A172 (cell line): ENCODE results near the gene MROH9. TPM values are rescaled to one million over a fixed set of nuclear protein-coding genes. Genes with fewer than 3 reads are reported as not detected.

Source experiments
- DNase-seq: peaks from one replicate; pipeline ENCODE4 v3.0.0-alpha.2; 2015; ENCODE audit warnings: low spot score
- total RNA-seq: library from RNA; depleted of rRNA; stranded (reverse); fragments of >200 nt; shearing (Covaris generic); gene quantifications from 2 replicates; pipeline ENCODE4 v1.2.3, GENCODE V29; 2014; rRNA removed

MROH9 gene
- total RNA-seq, 1 experiment from 2014 or later, result not detected

DNA sequence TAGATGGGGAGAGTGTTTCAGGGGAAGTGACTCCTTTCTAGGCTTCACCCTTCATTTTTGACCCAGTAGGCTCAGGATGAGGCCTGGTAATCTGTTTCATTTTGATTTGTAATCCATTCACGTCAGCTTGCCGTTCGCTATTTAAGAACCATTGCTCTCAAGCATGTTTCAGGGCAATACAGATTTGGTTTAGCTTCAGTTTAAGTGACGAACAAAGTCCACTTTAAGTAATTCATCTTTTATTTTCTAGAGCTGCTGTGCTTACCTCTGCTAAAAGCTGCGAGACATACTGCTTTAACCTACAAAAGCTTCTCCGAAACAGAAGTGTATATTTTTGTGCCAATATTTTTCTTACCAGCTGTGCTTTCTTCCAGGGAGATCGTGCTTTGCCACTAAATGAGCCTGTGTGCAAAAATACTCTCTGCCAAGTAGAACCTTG, 146.4 kb downstream of the MROH9 start:
- DNase-seq, result no peak

DNA sequence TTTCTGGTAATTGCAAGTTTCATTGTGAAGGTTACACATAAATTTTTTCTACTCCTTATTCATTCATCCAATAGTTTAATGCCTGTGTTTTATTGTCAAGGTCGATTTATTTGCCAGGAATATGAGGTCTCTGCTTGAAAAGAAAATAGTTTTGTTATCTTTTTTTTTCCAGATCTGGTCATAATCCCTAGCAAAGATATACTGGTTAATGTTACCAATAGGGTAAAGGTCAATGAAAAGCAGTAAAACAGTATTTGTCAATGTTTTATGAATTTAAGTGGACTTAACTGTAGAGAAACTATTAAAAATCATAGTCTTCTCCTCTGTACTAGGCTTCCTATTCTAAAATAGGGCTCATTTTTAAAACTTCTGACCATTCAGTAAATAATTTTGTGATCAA, 147.3 kb downstream of the MROH9 start:
- no peak for DNase-seq

GRCh38 chr1:171083222-171083621, 147.9 kb downstream of the MROH9 start:
- DNase-seq, result no peak

DNA sequence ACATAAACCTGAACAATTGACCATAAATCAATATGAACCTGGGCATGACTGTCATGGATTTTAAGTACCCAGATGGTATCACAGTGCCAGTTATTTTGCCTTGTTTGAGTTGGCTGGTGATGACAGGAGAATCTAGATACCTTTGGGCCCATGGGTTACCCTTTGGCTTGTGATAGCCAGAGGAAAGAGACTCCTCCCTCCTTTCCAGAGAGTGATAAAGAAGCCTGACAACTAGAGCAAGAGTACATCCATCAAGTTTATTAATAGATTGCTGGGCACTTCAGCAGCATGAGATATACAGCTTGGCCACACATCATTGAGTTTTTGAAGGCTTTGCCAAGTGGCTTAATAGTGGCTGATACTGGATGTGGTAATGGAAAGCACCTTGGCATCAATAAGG, 148.8 kb downstream of the MROH9 start:
- DNase-seq, result no peak

- DNase-seq, result no peak
These were observed 149.5 kb downstream of the MROH9 start for GRCh38 chr1:171084870-171085269.

- DNase-seq, result no peak
These were observed 152.6 kb downstream of the MROH9 start for GRCh38 chr1:171087896-171088295.

GRCh38 chr1:171090604-171091003, 155.3 kb downstream of the MROH9 start, which contains the start of gene FMO3:
TSS of gene FMO3 (plus strand) at chr1:171090905. CDS start at chr1:171092659, 1,754 bp downstream.
- peak; percentile 13 for DNase-seq

- no peak for DNase-seq
These were observed 168.5 kb downstream of the MROH9 start for GRCh38 chr1:171103862-171104261.

DNA sequence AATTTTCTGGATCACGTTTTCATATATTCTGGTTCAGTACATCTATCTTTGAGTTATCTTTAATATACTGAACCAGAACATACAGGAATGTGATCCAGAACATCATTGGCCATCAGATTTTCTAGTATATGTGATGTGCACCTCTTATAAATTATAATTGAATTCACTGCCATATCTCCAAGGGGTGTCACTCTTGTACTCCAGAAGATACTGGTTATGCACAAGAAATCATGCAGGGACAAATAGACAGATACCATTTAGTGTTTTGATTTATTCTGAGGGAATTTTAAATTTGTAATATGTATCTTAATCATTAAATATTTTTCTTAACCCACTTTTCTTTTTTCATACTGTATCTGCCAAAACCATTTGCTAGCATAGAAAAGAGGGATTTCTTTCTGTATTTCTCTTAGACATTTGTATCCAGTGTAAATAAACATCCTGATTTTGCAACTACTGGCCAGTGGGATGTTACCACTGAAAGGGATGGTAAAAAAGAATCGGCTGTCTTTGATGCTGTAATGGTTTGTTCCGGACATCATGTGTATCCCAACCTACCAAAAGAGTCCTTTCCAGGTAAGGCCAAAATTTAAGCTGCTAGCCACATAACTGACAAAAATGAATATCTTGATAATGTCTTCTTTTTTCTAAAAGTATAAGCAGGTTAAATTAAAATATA, 172.1 kb downstream of the MROH9 start:
- no peak for DNase-seq

- DNase-seq, result no peak
These were observed 172.6 kb downstream of the MROH9 start for GRCh38 chr1:171107969-171108368.

DNA sequence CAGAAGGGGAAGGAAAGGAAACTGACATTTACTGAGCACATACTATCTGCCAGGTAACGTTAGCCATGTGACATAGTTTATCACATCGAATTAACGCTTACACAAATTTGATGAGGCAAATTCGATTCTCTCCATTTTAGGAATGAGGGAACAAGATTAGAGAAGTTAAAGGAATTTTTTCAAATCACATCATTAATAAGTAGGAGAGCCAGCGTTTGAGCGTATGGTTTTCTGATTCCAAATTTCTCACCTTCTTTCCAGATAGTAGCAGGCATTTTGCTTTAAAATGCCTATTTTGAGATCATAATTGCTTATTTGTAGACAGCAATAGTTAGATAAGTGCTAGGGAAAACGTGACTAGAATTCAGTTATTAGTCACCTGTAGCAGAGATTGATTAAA, 174.6 kb downstream of the MROH9 start:
- DNase-seq, result no peak

- no peak for DNase-seq
These were observed 175.4 kb downstream of the MROH9 start for GRCh38 chr1:171110621-171111326.

GRCh38 chr1:171112119-171112518, 176.8 kb downstream of the MROH9 start:
- no peak for DNase-seq

DNA sequence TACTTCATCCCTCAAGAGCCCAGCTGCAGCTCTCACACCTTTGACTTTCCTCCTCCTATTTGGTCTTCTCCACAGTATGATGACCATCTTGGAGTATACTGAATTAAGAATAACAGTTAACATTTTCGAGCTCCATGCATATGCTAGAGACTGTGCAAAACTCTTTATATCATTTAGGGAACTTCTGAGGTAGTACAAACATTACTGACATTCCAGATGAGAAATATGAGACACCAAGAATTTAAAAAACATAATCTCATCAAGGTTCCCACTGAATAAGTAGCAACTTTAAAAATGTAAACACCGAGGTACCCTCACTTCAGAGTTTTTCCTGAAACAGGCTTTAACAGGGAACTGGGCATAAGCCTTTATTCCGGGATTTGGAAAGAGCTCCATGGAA, 178.0 kb downstream of the MROH9 start:
- no peak for DNase-seq

Other genes starting within 250 kb of the MROH9 start
- gene FMO3, start 155.4 kb downstream of the MROH9 start, total RNA-seq, result 0.57 and 1.1 TPM in 2 replicates
- not detected in 2 replicates for gene FMO2, start 249.8 kb downstream of the MROH9 start, total RNA-seq